Brain microvascular endothelial cell (primary cell): ENCODE results near the gene DMXL1.

Experiments used
- DNase-seq: peaks from one replicate; pipeline ENCODE4 v3.0.0-alpha.2; 2020
- H3K27ac ChIP-seq: fragments of 250-450 bp; sonication (Bioruptor Pico); 2 replicates; pipeline ENCODE4 v1.5.1; 2020; ENCODE audit warnings: mild to moderate bottlenecking, moderate library complexity
- H3K27me3 ChIP-seq: fragments of 250-450 bp; sonication (Bioruptor Pico); replicated peaks from 2 replicates; pipeline ENCODE4 v1.5.1; 2020; ENCODE audit warnings: mild to moderate bottlenecking
- H3K36me3 ChIP-seq: fragments of 250-450 bp; sonication (Bioruptor Pico); replicated peaks from 2 replicates; pipeline ENCODE4 v1.5.1; 2020; ENCODE audit warnings: mild to moderate bottlenecking
- H3K4me3 ChIP-seq: 2 replicates; pipeline ENCODE4 v1.5.1; 2011; ENCODE audit warnings: low read depth, mild to moderate bottlenecking, control low read depth, low read length, moderate library complexity
- in situ Hi-C: cut with HindIII; loops from 2 replicates; pipeline ENCODE4 v1.10.0; 2017; ENCODE audit warnings: low sequenced_read_pairs, low pct_ligation_motif_present
- TF ChIP-seq, protein P1 (sequence below): IDR thresholded peaks from 2 replicates; pipeline ENCODE4 v1.5.1; 2011; ENCODE audit warnings: low read depth, mild to moderate bottlenecking, moderate library complexity, low read length, control low read depth, inconsistent platforms; ENCODE audit errors: missing control alignments

Gene DMXL1

GRCh38 chr5:119218830-119219782, 148.2 kb downstream of the DMXL1 start:
- no peak for DNase-seq
- Histone ChIP-seq H3K4me3 (no peak overlapping the region), H3K27ac (no peak overlapping the region), H3K27me3 (no peaks in the 10 kb centered on the region), H3K36me3 (no peaks in the 10 kb centered on the region)
- TF ChIP-seq, protein P1, sequence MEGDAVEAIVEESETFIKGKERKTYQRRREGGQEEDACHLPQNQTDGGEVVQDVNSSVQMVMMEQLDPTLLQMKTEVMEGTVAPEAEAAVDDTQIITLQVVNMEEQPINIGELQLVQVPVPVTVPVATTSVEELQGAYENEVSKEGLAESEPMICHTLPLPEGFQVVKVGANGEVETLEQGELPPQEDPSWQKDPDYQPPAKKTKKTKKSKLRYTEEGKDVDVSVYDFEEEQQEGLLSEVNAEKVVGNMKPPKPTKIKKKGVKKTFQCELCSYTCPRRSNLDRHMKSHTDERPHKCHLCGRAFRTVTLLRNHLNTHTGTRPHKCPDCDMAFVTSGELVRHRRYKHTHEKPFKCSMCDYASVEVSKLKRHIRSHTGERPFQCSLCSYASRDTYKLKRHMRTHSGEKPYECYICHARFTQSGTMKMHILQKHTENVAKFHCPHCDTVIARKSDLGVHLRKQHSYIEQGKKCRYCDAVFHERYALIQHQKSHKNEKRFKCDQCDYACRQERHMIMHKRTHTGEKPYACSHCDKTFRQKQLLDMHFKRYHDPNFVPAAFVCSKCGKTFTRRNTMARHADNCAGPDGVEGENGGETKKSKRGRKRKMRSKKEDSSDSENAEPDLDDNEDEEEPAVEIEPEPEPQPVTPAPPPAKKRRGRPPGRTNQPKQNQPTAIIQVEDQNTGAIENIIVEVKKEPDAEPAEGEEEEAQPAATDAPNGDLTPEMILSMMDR = no peak
- in situ Hi-C loops = no loop called here

DNA sequence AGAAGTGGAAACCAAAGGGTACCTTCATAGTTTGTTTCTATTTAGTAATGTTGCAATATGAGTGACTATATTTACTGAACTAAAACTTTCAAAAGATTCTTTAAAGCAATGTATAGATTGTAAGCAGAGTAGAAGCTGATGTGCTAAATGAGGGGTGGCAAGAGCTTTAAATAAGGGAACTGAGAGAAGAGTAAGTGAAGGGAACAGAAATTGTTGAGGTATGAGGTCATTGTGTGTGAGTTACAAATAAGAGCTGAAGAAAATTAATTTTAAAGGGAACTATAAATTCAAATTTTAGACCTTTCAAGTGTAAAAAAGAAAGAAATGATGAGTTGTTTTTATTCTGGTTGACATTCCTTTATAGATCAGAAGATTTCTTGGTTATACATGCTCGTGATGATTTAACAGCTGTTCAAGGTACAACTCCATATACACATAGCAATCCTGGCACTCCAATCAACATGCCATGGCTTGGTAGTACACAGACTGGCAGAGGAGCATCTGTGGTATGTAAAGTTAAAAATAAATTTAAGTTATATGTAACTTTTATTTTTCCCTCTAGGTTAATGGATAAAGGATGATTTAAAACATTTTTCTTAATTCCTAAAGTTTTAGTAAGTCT, 149.8 kb downstream of the DMXL1 start:
- Histone ChIP-seq H3K4me3 (no peak overlapping the region), H3K27ac (no peak overlapping the region), H3K36me3 (no peaks in the 10 kb centered on the region), H3K27me3 (no peaks in the 10 kb centered on the region)
- DNase-seq = no peak
- in situ Hi-C loops = no loop called here
- TF ChIP-seq, protein P1 = no peak

DNA sequence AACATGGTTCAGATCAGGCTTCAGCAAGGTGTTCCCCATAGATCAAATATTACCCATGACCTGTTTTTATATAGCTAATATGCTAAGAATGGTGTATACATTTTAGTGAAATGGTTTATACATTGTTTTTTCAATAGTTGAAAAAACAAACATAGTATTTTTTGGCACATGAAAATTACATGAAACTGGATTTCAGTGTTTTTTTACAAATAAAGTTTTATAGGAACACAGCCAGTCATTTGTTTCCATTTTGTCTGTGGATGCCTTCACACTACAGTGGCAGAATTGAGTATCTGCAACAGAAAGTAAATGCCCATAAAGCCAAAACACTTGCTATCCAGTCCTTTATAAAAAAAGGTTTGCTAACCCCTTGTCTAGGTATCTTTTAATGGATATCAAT, 150.4 kb downstream of the DMXL1 start:
- no peaks in the 10 kb centered on the region for H3K27me3 ChIP-seq
- no peaks in the 10 kb centered on the region for H3K36me3 ChIP-seq
- TF ChIP-seq, protein P1 = no peak
- no peak for DNase-seq
- in situ Hi-C loops = no loop called here
- no peak overlapping the region for H3K27ac ChIP-seq
- H3K4me3 ChIP-seq = no peak overlapping the region

GRCh38 chr5:119229950-119230349, 159.1 kb downstream of the DMXL1 start:
- TF ChIP-seq, protein P1 = no peak

DNA sequence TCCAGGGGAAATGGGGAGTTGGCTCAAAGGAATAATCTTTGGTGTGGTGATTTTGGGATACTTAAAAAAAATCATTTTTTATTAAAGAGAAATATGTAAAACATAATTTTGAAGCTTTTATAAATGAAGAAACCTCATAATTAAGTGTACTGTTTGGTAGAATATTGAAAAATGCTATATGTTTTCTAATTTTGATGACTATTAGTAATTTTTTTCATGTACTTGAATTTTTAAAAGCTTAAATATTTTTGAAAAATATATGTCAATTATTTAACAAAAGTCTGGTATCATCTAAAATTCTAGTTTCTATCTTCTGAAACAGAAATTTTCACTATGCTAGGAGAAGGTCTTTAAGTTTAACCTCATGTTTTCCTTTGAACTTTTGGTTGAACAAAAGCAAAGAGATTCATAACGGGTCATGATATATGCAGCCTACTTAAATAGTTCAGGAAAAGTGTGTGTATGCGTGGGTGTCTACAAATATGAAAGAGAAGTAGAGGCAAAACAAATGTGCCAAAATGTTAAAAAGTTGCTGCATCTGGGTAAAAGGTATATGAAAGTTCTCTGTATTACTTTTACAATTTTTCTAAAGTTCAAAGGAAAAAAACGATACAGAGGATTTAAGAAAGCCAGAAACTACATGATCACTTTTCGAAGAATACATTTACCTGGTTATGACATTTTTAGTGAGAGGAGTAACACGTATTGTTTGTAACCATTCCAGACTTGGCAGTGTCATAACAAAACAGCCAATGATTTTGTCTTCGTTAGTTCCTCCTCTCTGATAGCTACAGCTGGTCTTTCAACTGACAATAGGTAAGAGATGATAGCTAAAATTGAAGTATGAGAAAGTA, 167.6 kb downstream of the DMXL1 start:
- H3K4me3 ChIP-seq = no peak overlapping the region
- H3K27ac ChIP-seq = no peak overlapping the region
- in situ Hi-C loops = no loop called here
- no peaks in the 10 kb centered on the region for H3K27me3 ChIP-seq
- TF ChIP-seq, protein P1 = no peak
- no peak for DNase-seq
- no peaks in the 10 kb centered on the region for H3K36me3 ChIP-seq

More at GRCh38 chr5:119229950-119230349, 159.1 kb downstream of the DMXL1 start:
- H3K4me3 ChIP-seq = no peak overlapping the region
- no peak overlapping the region for H3K27ac ChIP-seq
- no peaks in the 10 kb centered on the region for H3K27me3 ChIP-seq
- in situ Hi-C loops = no loop called here
- DNase-seq = no peak
- no peaks in the 10 kb centered on the region for H3K36me3 ChIP-seq
